SK-N-MC (cell line): ENCODE results near the gene GPR132.

Experiments
- DNase-seq: peaks from one replicate; pipeline ENCODE4 v3.0.0-alpha.2; 2011; ENCODE audit warnings: low read depth, low spot score
- H3K27ac ChIP-seq: fragments of 200-600 bp; sonication (generic); 2 replicates; pipeline ENCODE4 v1.5.1; 2016; ENCODE audit warnings: mixed run types
- H3K36me3 ChIP-seq: fragments of 200-600 bp; sonication (generic); 2 replicates; pipeline ENCODE4 v1.6.1; 2017; ENCODE audit warnings: antibody characterized with exemption, low read length, mixed read lengths; ENCODE audit not compliant: insufficient read depth
- H3K4me3 ChIP-seq: fragments of 200-600 bp; sonication (generic); 2 replicates; pipeline ENCODE4 v1.5.1; 2016
- H3K9ac ChIP-seq: fragments of 200-600 bp; sonication (generic); 2 replicates; pipeline ENCODE4 v1.8.0; 2017; ENCODE audit warnings: mixed run types, mixed read lengths; ENCODE audit not compliant: insufficient read length
- H3K9me3 ChIP-seq: fragments of 200-600 bp; sonication (generic); 2 replicates; pipeline ENCODE4 v1.6.1; 2017; ENCODE audit warnings: low read depth, mild to moderate bottlenecking, antibody characterized with exemption, low read length, moderate library complexity, mixed read lengths
- EZH2 ChIP-seq: fragments of 200-600 bp; sonication (generic); IDR thresholded peaks from one replicate; pipeline ENCODE4 v1.6.1; 2017; ENCODE audit warnings: antibody characterized with exemption
- FOXP2 ChIP-seq: optimal IDR thresholded peaks from 2 replicates; pipeline ENCODE3; 2011; ENCODE audit warnings: mild to moderate bottlenecking, moderate library complexity; ENCODE audit not compliant: insufficient read depth; ENCODE audit errors: extremely low read length, control extremely low read depth
- POLR2AphosphoS5 ChIP-seq: IDR thresholded peaks from 2 replicates; pipeline ENCODE4 v1.6.1; 2012; ENCODE audit warnings: mild to moderate bottlenecking, low read depth, low read length, borderline replicate concordance

Gene GPR132

DNA sequence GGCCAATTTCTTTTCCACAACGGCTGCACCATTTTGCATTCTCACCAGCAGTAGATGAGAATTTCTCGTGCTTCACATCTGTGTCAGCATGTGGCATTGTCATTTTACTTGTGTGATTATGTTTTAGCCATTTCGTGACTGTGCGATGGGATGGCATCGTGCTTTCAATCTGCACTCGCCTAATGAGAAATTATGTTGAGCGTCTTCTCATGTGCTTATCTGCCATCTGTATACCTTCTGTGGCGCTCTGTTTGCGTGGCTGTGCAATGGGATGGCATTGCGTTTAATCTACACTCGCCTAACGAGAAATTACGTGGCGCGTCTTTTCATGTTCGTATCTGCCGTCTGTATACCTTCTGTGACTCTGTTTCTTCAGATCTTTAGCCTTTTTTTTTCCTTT, 14.9 kb upstream of the GPR132 start:
- DNase-seq, result no peak
- Histone ChIP-seq H3K9ac (no peak overlapping the region), H3K9me3 (no peaks in the 10 kb centered on the region), H3K4me3 (no peak overlapping the region), H3K27ac (no peak overlapping the region), H3K36me3 (no peaks in the 10 kb centered on the region)
- TF ChIP-seq FOXP2, result no peak
- no peak for TF ChIP-seq EZH2
- no peak for TF ChIP-seq POLR2AphosphoS5

DNA sequence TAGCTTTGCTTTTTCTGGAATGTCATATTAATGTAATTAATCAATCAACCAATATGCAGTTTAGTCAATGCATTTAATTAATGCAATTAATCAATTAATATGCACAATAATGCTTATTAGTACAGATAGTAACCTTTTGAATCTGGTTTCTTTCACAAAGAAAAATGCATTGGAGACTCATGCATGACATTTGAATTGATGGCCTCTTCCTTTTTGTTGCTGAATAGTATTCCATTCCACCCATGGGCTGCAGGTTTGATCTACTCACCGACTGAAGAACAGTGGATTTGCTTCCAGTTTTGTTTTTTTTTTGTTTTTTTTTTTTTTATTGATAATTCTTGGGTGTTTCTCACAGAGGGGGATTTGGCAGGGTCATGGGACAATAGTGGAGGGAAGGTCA, 13.1 kb upstream of the GPR132 start:
- no peak for DNase-seq
- Histone ChIP-seq H3K9ac (no peak overlapping the region), H3K27ac (no peak overlapping the region), H3K36me3 (no peaks in the 10 kb centered on the region), H3K9me3 (no peaks in the 10 kb centered on the region), H3K4me3 (no peak overlapping the region)
- TF ChIP-seq FOXP2, result no peak
- TF ChIP-seq EZH2, result no peak

DNA sequence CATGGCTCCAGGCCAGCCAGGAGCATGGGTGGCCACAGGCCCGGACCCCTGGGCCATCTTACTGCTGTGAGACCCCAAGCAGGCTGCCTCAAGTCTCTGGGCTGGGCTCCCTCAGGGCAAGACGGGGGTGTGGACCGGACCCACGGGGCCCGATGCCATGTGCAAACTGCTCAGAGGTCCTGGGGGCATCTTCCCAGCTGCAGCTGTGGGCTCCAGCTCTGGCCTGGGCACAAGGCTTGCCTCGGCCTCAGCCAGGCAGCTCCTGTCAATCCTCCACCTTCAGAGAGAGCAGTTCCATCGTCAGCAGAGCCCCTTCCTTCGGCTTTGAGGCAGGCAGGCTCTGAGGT, 12.4 kb upstream of the GPR132 start:
- TF ChIP-seq EZH2, result no peak
- no peak for TF ChIP-seq POLR2AphosphoS5
- TF ChIP-seq FOXP2, result no peak
- DNase-seq, result no peak
- Histone ChIP-seq H3K36me3 (no peaks in the 10 kb centered on the region), H3K9ac (no peak overlapping the region), H3K27ac (no peak overlapping the region), H3K4me3 (no peak overlapping the region), H3K9me3 (no peaks in the 10 kb centered on the region)

DNA sequence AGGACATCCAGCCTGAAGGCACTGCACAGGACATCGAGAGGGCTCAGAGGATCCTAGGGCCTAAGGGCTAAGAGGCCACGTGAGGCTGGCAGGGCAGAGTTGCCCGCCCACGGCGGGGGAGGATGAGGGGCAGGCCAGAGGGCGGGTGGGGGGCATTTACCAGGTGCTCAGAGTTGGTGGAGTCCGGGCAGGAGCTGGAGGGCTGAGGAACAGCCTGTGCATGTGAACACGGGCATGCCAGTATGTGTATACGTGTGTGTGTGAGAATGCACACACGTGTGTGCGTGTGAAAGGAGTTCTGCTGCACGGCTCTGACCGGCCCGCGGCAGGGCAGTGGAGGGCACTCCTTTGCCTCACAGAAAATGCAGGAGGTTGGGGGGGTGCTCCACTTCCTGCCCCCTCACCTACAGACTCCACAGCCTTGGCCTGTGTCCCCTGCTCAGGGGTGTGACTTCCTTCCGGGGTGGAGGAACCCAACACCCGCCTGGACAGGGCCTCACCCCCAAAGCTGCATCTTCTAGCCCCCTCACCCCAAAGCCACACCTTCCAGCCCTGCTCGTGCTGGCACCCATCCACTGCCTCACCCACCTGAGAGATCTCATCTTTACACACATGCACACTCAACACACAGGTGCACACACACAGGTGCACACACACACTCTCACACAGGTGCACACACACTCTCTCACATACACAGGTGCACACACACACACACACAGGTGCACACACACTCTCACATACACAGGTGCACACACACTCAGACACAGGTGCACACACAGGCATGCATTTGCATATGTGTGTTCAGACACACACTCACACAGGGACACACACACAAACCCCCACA, 11.8 kb upstream of the GPR132 start:
- DNase-seq, result no peak
- Histone ChIP-seq H3K9me3 (no peaks in the 10 kb centered on the region), H3K27ac (no peak overlapping the region), H3K36me3 (no peaks in the 10 kb centered on the region), H3K4me3 (no peak overlapping the region), H3K9ac (no peak overlapping the region)
- TF ChIP-seq EZH2, result no peak
- TF ChIP-seq POLR2AphosphoS5, result no peak
- no peak for TF ChIP-seq FOXP2

DNA sequence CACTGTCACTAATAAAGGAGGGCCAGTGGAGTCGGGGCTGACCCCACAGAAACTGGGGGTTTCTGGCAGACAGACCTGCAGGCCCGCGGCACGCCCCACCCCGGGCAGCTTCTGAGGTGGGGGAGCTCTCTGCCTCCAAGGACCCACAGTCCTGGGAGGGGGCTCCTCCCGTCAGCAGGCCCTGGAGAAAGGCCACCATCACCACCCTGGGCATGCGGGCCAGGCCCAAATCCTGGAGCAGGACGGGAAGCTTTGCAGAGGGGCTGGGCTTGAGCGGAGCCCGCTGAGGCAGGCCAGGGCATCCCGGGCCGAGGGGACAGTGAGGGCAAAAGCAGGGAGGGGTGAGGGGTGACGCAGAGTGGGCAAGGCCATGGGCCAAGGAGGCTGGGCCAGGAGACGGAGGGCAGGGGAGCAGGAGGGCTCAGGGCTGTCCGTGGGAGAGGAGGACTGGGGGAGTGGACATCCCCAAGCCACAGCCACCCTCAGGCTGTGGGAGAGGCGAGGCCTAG, 11.1 kb upstream of the GPR132 start:
- DNase-seq, result no peak
- no peaks in the 10 kb centered on the region for H3K36me3 ChIP-seq
- no peak for TF ChIP-seq EZH2
- TF ChIP-seq FOXP2, result no peak
- TF ChIP-seq POLR2AphosphoS5, result no peak
- H3K4me3 ChIP-seq, result no peak overlapping the region
- H3K27ac ChIP-seq, result no peak overlapping the region
- no peaks in the 10 kb centered on the region for H3K9me3 ChIP-seq
- no peak overlapping the region for H3K9ac ChIP-seq

DNA sequence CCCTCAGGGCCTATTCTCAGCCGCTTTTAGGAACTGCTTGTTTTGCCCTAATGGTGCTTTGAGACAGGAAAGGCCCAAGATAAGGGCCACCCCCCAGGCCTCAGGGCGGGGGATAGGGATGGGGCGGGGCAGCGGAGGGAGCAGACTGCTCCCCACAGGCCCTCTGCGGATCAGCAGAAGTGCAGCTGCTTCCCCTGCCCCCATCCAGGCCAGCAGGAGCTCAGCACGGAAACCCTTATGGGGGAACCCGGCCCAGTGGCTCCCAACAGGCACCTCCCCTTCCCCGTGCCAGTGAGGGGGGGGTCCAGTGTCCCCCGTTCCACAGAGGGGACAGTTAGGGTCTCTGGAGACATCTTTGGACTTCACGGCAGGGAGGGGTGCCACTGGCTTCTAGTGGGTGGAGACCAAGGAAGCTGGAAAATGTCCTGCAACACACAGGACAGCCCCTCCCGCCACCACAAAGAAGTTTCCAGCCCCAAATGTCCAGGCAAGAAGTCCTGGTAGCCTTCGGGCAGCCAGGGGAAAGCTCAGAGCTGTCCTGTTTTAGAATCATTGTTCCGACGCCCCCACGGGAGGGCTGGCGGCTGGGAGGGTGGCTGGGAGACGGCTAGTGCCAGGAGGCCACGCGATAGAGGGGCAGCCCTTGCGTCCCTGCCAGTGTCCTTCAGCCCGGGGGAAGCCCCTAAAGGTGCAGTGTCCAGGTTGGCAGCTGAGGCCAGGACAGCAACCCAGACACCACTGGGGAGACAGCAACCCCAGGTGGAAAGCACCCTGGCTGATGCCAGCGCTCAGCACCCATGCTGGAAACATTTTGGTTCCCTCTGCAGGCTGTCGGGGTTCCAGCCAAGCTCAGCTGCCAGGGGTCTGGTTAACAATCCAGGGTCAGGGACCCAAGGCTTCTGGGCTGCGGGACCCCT, 10.4 kb upstream of the GPR132 start:
- Histone ChIP-seq H3K9me3 (no peaks in the 10 kb centered on the region), H3K27ac (no peak overlapping the region), H3K9ac (peak overlapping the region; percentile 22), H3K4me3 (peak overlapping the region; percentile 31; the same call in 1 of the 2 replicates), H3K36me3 (no peaks in the 10 kb centered on the region)
- TF ChIP-seq FOXP2 (no peak), POLR2AphosphoS5 (no peak), EZH2 (no peak)
- DNase-seq, result no peak

DNA sequence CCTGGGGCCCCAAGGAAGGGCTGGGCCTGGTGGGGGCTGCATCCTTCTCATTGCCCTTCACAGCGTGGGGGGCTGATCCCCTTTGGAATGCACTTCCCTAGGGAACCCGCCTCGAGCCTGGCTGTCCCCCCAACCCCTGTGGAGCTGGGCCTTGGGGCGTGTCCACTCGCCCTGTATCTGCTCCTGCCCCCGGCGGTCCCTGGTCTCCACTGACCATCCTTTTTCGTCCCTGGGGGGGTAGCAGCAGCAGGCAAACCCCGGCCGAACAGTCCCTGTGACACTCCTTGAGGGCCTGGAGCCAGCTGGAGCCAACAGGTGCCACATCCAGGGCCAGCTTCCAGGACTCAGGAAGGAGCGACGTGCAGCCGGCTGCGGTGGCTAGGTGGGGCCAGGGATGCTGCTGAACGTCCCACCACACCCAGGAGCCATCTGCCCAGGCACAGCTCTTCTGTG, 9.4 kb upstream of the GPR132 start:
- Histone ChIP-seq H3K9ac (no peak overlapping the region), H3K36me3 (no peaks in the 10 kb centered on the region), H3K9me3 (no peaks in the 10 kb centered on the region), H3K4me3 (no peak overlapping the region), H3K27ac (no peak overlapping the region)
- DNase-seq, result no peak
- no peak for TF ChIP-seq FOXP2
- no peak for TF ChIP-seq POLR2AphosphoS5
- TF ChIP-seq EZH2, result no peak
